HFF-Myc (cell line): Measurements from ENCODE around the gene SYTL1.

Experiments used
- DNase-seq: peaks from one replicate; pipeline ENCODE4 v3.0.0-alpha.2; 2011; ENCODE audit warnings: low read depth; ENCODE audit errors: extremely low read depth
- H3K4me3 ChIP-seq: replicated peaks from 2 replicates; pipeline ENCODE4 v1.5.1; 2011; ENCODE audit warnings: low read depth, mild to moderate bottlenecking, control low read depth, low read length
- TF ChIP-seq, protein P1 (sequence below): IDR thresholded peaks from 2 replicates; pipeline ENCODE4 v1.5.1; 2012; ENCODE audit warnings: mild to moderate bottlenecking, low read depth, low read length, control low read depth; ENCODE audit errors: missing control alignments

The SYTL1 gene

DNA sequence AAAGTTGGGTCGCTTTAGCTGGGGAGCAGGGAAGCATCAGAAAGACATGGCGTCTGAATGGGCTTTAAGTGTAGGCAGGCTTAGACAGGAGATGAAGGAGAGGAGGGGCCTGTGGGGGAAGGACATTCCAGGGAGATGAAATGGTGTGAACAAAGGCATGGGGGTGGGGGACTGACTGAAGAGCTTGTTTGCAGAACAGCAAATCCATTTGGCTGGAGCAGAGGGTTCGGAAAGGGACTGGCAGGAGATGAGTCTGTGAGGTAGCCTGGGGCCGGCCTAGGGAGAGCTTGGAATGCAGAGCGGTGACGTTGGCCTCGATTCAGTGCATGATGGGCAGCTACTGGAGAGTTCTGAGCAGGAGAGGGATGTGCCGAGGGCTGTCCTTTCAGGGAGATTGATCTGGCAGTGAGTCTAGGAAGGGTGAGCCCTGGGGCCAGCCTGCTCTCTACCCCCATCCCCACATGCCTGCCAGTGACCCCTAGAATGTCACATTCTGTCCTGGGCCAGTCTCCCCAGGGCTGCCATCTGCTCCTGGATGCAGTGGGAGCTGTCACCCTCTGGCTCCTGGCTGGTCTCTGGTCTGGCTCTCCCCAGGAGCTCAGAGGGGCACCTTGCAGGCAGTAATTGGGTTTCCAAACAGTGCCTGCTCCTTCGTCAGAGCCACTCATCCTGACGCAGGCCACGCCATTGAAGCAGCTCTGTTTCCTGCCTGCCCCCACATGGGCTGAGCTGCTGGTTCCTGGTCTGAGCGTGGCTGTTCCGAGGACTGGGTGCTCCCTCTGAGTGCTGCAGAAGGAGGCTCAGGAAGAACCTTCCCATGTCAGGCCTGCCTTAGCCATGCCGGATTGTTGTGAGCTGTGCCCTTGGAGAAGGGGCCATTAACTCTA lies 42.2 kb upstream of the SYTL1 start:
- no peak overlapping the region for H3K4me3 ChIP-seq
- TF ChIP-seq, protein P1, sequence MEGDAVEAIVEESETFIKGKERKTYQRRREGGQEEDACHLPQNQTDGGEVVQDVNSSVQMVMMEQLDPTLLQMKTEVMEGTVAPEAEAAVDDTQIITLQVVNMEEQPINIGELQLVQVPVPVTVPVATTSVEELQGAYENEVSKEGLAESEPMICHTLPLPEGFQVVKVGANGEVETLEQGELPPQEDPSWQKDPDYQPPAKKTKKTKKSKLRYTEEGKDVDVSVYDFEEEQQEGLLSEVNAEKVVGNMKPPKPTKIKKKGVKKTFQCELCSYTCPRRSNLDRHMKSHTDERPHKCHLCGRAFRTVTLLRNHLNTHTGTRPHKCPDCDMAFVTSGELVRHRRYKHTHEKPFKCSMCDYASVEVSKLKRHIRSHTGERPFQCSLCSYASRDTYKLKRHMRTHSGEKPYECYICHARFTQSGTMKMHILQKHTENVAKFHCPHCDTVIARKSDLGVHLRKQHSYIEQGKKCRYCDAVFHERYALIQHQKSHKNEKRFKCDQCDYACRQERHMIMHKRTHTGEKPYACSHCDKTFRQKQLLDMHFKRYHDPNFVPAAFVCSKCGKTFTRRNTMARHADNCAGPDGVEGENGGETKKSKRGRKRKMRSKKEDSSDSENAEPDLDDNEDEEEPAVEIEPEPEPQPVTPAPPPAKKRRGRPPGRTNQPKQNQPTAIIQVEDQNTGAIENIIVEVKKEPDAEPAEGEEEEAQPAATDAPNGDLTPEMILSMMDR = no peak
- DNase-seq = peak; percentile 64

DNA sequence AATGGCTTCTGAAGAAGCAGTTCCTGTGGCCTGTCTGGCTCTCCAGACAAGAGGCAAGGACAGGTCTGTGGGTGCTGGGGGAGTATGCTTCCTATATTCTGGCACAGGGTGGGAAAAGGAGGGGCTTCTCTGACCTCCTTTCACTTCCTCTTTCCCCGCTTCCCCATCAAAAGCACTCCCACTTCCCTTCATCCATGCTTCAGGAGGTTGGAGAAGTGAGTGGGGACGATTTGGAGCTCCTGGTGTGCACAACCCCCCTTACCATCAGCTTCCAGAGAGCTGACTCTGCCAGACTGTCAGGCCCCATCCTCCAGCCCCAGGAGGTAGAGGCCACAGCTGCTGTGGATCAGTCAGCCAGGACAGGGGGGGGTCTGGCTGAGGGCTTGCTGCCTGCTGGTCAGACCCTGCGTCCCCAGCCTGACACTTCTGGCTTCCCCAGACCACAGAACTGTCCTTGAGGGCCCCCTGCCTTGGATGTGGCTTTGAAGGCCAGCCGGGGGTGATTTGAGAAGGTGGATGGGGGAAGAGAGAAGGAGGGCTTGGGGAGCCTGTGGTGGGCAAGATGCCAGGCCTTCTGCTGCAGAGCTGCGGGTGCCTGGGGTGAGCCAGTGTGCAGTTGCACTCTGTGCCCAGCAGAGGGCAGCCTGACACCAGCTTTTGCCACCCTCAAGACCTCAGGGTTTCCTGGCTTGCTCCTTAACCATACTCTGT lies 41.3 kb upstream of the SYTL1 start:
- TF ChIP-seq, protein P1 = peak; percentile 91

DNA sequence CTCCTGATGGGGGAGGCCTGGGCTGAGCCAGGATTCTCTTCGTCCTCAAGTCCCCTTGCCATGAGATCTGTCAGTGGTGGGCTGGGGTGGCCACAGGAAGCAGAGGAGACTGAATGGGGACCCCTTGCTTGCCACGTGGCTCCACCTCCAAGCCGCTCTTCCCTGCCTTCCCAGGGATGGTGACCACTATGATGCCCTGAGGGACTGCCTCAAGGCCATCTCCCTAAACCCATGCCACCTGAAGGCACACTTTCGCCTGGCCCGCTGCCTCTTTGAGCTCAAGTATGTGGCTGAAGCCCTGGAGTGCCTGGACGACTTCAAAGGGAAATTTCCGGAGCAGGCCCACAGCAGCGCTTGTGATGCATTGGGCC lies 40.8 kb upstream of the SYTL1 start:
- DNase-seq = no peak
- TF ChIP-seq, protein P1 = no peak
- no peak overlapping the region for H3K4me3 ChIP-seq

More for the DNA sequence above, 41.3 kb upstream of the SYTL1 start:
- peak; percentile 87 for DNase-seq
- no peak overlapping the region for H3K4me3 ChIP-seq

DNA sequence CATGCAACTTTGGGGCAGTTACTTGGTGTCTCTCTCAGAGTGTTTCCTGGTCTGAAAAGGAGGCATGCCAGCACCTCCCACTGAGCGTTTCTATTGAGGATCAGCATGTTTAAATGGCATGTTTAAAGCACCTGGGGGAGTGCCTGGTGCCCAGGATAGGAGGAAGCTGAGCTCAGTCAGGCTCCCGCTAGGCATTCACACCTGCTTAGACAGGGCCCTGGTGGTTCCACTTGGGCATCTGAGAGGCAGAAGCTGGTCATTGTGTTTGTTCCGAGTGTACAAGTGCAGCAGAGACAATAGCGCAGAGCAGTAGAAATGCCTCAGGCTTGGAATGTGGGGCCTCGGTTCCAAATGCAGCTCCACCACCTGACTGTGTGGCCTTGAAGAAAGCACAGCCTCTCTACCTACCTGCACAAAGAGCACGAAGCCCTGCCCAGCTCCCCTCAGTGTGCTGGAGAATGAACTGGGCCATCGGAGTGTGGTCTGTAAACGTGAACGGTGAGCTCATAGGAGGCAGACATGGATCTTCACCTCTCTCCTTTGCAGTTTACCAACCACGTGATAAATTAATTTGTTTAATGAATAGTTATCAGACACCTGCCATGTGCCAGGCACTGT lies 40.1 kb upstream of the SYTL1 start:
- TF ChIP-seq, protein P1 = no peak
- DNase-seq = no peak

DNA sequence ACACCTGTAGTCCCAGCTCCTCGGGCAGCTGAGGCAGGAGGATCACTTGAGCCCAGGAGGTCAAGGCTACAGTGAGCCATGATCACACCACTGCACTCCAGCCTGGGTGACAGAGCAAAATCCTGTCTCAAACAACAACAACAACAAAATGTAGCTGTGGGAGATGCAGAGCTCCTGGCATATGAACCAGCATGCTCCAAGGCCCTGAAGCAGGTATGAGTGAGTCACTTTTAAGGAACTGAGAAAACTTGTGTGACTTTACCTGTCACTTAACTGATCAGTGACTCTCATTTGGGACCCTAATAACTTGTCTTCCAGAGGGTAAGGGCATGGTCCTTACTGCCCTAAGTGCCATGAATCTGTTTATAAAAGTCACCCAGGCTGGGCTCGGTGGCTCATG lies 39.2 kb upstream of the SYTL1 start:
- DNase-seq = no peak
- TF ChIP-seq, protein P1 = no peak
- H3K4me3 ChIP-seq = no peak overlapping the region

More for the DNA sequence above, 40.1 kb upstream of the SYTL1 start:
- H3K4me3 ChIP-seq = no peak overlapping the region

DNA sequence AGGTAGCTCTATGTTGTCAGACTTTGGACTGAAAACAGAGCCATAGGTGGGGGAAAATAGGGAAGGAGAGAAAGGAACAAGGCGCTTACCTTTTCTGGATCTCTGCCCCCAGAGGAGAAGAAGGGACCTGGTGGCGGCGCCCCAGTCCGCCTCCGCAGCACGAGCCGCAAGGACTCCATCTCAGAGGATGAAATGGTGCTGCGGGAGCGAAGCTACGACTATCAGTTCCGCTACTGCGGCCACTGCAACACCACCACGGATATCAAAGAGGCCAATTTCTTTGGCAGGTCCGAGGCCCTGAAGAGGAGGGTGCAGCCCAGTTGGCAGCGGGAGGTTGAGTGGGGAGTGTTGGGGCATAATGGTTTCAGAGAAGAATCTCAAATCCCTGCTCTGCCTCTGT lies 38.3 kb upstream of the SYTL1 start:
- TF ChIP-seq, protein P1 = no peak
- DNase-seq = no peak

More for the DNA sequence above, 38.3 kb upstream of the SYTL1 start:
- H3K4me3 ChIP-seq = no peak overlapping the region
